ENCODE measurements around the gene KIF5A.
"Not testable (repeated sequence)": the region's sequence is repeated elsewhere in the genome, so short reads cannot be mapped to it uniquely, and the experiment has no call there.

Gene KIF5A

GRCh38 chr12:57607958-57608663 lies 58.3 kb downstream of the KIF5A start:
- no peak for DNase-seq (ENCODE audit: low read depth)

GRCh38 chr12:57609101-57609780 lies 59.4 kb downstream of the KIF5A start:
- DNase-seq (ENCODE audit: low read depth) = no peak

GRCh38 chr12:57609781-57610553 lies 60.1 kb downstream of the KIF5A start:
- DNase-seq (ENCODE audit: low read depth) = no peak

- no peak for DNase-seq (ENCODE audit: low read depth)
These were observed 60.8 kb downstream of the KIF5A start for GRCh38 chr12:57610554-57611107.

- peak; percentile 27 for DNase-seq (ENCODE audit: low read depth)
These were observed 61.4 kb downstream of the KIF5A start, which contains the start of gene ARHGEF25 for GRCh38 chr12:57611108-57611826. Gene ARHGEF25 (plus strand): TSS chr12:57611435. CDS start chr12:57611895, 460 bp downstream.

- DNase-seq (ENCODE audit: low read depth) = no peak
These were observed 62.2 kb downstream of the KIF5A start for GRCh38 chr12:57611827-57612710.

GRCh38 chr12:57612711-57613426 lies 63.0 kb downstream of the KIF5A start:
- DNase-seq (ENCODE audit: low read depth) = no peak

- no peak for DNase-seq (ENCODE audit: low read depth)
These were observed 63.7 kb downstream of the KIF5A start for GRCh38 chr12:57613427-57614109.

GRCh38 chr12:57614178-57614947 lies 64.5 kb downstream of the KIF5A start:
- no peak for DNase-seq (ENCODE audit: low read depth)

- no peak for DNase-seq (ENCODE audit: low read depth)
These were observed 65.2 kb downstream of the KIF5A start for GRCh38 chr12:57614948-57615500.

- no peak for DNase-seq (ENCODE audit: low read depth)
These were observed 65.8 kb downstream of the KIF5A start for GRCh38 chr12:57615637-57616036.

GRCh38 chr12:57616383-57617101 lies 66.7 kb downstream of the KIF5A start:
- DNase-seq (ENCODE audit: low read depth) = no peak

- DNase-seq (ENCODE audit: low read depth) = no peak
These were observed 68.1 kb downstream of the KIF5A start for GRCh38 chr12:57617942-57618341.

- not testable (repeated sequence) for DNase-seq (ENCODE audit: low read depth)
These were observed 68.6 kb downstream of the KIF5A start for GRCh38 chr12:57618431-57618830.

GRCh38 chr12:57618966-57619433 lies 69.2 kb downstream of the KIF5A start:
- no peak for DNase-seq (ENCODE audit: low read depth)

- no peak for DNase-seq (ENCODE audit: low read depth)
These were observed 69.8 kb downstream of the KIF5A start for GRCh38 chr12:57619434-57620244.
